Measurements from ENCODE around the gene PCSK6.

The PCSK6 gene

GRCh38 chr15:101499863-101500713 is 10.6 kb upstream of the PCSK6 start:
- DNase-seq (ENCODE audit: low read depth in 1 of 2, low spot score in 1 of 2) = no peak

DNA sequence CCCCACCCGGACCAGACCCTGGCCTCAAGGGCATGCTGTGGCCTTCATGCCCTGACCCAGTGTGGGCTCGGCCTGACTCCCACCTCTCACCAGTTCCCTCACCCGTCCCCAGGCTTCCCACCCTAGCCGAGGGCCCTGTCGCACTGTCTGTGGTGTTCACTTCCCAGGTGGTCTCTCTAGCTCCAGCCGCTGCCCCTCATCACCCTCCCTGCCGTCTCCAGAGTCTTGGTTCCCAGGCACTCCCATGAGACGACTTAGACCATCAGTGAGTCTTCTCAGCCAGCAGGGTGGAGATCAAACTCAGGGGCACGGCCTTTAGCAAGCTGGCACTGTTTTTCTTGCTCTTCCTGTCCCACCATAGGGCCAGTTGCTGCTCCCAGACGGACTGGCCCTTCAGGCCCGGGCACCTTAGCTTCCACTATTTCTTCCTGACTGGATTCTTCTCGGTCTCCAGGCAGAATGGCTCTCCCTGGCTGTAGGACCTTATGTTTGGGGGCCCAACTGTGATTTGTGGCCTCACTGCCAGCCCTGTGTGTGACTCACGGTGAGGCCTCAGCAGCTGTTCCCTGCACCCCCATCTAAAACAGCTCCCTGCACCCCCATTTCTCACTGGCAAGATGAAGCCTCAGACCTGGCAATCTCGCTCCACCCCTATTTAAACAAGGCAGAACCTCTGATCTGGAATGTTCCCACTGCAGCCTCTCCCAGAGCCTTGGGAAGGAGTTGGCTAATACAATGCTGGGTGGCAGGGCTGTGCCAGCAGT is 9.4 kb upstream of the PCSK6 start:
- no peak for DNase-seq (ENCODE audit: low read depth in 1 of 2, low spot score in 1 of 2)

GRCh38 chr15:101498076-101498716 is 8.7 kb upstream of the PCSK6 start:
- DNase-seq (ENCODE audit: low read depth in 1 of 2, low spot score in 1 of 2) = no peak

DNA sequence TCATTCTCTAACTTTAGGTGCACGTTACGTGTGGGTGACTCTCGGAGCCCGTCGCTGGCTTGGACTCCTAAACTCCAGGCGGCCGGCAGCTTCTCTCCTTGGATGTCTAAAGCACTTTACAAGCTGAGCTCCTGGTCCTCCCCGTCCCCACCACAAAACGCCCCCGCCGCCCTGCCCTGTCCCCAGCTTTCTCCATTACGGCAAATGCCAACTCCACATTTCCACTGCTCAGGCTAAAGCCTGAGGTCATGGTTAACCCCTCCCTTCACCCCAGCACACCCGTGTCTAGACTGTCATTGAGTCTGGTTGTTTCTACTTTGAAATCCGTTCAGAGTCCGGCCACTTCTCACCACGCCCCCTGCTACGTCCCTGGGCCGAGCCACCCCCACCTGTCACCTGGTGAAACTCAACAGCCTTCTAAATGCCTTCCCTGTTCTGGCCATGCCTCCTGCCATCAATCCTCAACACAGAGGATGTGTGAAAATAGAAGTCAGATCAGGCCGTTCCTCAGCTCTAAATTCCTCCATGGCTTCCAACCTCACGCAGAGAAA is 8.1 kb upstream of the PCSK6 start:
- DNase-seq (ENCODE audit: low read depth in 1 of 2, low spot score in 1 of 2) = no peak

- no peak for DNase-seq (ENCODE audit: low read depth in 1 of 2, low spot score in 1 of 2)
These were observed 7.5 kb upstream of the PCSK6 start for GRCh38 chr15:101497017-101497416.

DNA sequence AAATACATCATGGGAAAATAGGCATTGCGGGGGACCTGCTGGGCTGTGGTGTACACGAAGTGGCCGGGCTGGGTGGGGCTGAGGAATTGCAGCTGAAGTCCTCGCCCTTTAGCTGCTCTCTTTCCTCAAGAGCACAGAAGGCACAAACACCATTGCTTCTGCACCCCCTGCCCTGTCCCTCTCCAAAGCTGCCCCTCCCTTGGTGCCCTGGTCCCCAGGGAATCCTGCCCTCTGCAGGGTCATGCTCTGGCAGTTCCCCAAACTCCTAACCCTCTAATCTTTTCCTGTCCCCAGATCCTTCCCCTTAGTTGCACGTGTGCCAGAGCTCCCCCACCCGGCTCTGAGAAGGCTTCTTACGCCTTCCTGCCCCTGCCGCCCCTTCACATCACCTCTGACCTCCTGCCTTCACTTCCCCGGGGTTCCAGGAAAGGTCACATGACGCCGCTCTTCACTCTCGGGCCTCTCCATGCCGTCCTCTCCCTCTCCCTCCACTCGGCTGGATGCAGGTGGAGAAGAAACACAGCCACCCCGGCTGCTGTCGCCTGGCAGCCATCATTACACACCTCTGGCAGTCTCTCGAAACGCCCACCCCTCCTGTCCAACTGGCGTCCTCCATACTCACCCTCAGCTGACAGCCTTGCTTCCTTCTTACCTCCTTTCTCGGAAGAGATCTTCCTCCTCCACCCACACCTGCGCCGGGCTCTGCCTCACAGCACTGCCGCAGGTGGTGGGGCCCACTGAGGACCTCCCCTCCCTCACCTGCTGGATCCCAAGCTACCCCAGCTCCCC is 6.9 kb upstream of the PCSK6 start:
- DNase-seq (ENCODE audit: low read depth in 1 of 2, low spot score in 1 of 2) = no peak

DNA sequence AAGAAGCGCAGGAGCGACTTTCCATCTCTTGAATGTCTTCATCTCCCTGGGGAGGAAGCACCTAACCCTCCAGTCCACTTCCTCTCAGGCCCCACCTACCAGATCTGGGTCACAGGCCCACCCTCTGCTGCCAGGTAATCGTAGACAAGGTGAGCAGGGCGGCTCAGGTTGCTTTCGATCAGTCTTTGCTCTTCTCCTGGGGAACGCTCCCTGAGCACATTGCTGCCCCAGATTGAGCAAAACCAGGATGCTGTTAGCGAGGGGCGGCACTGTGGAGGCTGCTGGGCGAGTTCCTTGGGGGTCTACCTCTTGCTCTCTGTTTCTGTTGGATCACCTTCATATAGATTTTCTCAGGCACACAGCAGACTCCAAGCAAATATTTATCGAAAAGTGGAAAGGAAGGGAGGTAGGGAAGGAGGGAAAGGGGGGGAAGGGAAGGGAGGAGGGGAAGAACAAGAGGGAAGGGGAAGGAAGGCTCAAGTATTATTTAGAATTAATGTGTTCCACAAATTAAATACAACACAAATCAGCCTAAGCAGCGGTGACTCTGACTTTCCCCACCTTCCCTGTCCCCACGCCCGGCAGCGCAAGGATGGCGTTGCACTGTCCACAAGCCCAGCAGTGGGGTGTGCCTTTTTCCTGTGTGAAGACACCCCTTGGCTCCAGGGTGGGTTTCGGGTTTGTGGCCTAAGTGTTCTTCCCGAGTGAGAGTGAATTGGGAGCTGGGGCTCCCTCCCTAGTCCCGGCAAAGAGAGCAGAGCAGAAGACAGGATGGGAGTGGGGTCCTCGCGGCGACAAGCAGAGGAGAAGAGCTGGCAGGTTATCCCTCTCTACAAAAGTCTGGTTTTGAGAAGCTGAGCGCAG is 6.1 kb upstream of the PCSK6 start:
- DNase-seq (ENCODE audit: low read depth in 1 of 2, low spot score in 1 of 2) = no peak

GRCh38 chr15:101494251-101494796 is 4.8 kb upstream of the PCSK6 start:
- DNase-seq (ENCODE audit: low read depth in 1 of 2, low spot score in 1 of 2) = no peak

DNA sequence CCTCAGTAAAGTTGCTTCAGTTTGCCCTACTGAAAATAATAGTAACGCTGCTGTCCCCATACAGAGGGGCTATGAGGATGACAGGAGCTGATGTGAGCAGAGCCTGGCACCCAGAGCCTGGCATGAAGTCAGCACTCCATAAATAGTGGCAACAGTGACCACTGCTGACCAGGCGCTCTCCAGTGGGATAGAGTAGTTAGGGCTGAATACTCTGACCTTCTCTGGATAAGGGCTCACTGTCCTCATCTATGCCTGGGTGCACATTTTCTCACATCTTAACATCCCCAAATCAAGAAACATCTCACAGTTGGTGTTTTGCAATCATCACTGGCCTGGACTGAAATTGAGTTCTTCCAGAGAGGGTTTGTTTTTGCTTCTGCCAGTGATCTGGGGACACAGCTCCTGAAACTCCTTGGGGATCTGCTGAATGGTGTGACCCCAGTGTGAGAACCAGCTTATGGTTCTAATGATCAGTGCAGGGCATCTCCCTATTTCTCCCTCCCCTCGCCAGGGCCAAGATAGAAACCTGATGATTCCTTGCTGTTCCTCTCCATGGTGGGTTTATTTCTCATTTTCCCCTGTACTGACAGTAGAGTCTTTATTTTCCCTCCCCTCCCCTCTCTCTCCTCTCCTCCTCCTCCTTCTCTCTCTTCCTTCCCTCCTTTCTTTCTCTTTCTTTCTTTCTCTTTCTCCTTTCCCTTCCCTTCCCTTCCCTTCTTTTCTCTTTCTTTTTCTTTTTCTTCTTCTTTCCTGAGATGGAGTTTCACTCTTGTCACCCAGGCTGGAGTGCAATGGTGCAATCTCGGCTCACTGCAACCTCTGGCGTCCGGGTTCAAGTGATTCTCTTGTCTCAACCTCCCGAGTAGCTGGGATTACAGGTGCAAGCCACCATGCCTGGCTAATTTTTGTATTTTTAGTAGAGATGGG is 3.5 kb upstream of the PCSK6 start:
- DNase-seq (ENCODE audit: low read depth in 1 of 2, low spot score in 1 of 2) = no peak

DNA sequence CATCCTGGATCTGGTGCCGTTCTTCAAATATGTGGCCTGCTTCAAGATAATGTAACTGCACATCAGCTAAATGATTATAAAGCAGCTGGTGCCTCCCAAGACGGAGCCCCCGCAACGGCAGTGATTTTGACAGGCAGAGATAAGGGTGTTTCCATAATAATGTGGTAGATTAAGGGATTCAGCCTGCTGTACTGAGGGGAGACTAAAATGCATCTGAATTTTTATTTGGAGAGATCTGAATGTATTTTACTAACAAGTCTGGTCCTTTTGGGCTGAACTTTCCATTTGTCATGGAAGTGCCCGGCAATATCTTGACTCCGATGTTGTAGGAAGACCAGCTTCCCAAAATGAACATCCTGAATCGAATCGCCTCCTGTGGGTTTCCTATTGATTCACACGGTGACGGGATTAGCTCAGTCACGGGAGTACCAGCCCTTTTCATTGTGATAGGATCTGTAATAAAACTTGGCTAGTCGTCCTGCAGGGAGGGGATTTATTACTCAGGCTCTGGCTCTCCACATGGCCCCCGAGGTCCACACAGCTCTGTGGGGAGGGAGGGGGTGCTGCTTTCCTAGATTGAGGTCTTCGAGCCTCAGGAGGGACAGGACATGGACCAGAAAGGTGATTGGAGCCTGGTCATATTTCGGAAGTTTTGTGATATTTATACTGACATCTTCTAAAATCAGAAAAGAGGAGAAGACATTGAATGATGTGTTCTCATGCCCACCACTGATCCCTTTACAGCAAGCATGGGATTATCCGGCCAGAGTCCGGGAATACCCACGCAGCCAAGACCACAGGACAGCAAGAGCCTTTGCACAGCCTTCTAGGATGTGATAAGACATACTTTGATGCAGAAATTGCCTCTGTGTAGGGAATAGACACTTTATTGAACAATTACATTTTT is 2.5 kb upstream of the PCSK6 start:
- no peak for DNase-seq (ENCODE audit: low read depth in 1 of 2, low spot score in 1 of 2)

DNA sequence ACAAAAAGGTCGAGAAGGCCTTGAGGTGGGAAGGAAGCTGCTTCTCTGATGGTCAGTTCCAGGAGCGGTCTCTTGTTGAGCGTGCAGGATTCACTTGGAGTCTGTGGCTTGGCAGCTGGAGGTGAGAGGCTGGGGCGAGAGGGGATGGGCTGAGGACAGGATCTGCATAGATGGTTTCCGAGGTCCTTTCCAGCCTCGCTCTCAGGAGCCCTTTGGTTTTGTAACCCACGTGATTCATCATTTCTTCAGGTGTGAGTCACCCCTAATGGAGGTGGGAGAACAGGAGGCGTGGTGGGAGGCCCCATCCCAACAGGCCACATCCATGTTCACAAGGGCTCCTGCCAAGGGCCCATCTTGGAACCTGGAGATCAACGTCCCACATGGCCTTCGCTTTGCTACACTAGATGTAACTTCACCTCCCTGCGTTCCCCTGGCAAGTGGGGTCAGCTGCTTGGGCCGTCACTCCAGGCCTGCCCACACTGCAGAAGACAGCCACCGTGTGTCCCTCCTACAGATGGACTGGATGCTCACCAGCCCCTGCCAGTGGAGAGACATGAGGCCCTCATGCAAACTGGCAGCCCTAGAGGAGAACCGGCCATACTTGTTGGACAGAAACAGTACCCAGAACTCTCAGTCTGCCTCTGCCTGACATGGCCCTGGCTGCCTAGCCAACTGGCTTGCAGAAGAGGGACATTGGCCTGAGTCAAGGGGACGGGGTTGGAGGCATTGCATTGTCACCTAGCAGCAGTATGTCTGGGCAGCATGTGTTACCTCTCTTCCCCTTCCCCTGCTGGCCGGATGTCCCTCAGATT is 1.6 kb upstream of the PCSK6 start:
- DNase-seq (ENCODE audit: low read depth in 1 of 2, low spot score in 1 of 2) = no peak

DNA sequence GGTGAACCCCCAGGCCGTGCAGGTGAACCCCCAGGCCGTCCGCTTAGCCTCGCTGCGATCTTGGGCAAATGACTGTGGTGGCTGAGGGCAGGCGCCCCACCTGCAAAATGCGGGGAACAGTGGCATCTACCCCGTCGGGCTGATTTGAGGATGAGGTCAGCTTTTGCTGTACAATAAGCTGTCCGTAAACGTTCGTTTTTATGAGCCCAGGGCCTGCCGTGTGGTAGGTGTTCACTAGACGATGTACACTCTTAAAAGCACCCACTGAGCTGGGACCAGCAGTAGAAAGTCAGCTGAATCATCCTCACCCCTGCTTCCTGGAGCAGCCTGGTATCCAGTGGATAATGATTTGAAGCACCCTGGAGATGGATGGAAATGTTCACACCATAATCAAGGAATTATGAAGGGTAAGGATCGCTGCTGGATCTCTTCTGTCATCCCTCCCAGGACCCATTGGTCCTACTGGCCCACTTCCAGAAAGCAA is 943 bp upstream of the PCSK6 start:
- DNase-seq (ENCODE audit: low read depth in 1 of 2, low spot score in 1 of 2) = no peak

DNA sequence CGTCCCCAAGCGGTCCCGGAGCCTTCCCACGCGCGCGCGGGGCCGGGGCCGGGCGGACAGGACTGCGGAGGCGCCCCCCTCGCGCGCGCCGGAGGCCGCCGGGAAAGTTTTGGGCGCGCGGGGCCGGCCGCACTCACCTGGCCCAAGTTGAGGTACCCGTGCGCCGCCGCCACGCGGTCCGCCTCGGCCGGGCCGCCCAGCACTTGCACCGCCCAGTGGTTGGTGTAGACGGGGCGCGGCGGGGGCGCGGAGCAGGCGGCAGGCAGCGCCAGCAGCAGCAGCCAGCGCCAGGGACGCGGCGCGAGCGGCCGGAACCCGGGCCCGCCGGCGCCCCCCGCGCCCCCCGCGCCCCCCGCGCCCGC is 289 bp downstream of the PCSK6 start:
- DNase-seq (ENCODE audit: low read depth in 1 of 2, low spot score in 1 of 2) = no peak

DNA sequence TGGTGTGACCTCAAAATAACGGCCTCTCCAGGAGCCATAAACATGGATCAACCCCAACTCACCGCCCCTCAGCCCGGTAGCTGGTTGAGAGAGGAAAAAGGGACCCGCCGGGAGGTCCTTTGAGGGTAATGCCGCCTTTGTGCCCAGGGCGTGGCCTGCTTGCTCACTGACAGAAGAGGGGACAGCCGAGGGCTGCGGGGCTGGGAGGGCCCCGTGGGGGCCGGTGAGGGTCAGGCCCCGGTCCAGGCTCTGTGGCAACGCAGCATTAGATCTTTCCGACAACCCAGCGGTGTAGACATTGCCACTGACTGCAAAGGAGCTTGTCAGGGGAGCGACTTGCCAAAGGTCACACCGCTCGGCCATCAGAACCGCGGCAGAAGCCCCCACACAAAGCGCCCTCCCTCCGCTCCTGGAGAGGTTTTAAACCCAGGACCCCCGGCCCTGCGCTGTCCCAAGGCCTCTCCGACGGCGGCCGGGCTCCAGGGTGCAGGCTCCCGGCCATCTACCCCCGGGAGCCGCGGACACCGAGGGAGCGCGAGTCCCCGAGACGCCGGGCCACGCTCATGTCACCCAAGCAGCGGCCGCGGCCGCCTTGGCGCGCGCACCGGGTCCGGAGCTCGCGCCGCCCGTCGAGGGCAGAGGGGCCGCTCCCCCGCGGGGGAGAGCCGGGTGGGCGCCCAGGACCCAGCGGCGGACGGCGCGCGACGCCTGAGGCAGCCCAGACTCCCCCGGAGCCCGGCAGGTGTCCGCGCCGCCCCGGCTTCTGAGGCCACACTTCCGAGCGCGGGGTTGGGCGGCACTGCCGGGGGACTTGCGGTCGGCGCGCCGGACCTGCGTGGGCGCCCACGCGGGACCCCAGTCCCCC is 975 bp downstream of the PCSK6 start:
- no peak for DNase-seq (ENCODE audit: low read depth in 1 of 2, low spot score in 1 of 2)

- no peak for DNase-seq (ENCODE audit: low read depth in 1 of 2, low spot score in 1 of 2)
These were observed 2.6 kb downstream of the PCSK6 start for GRCh38 chr15:101486696-101487459.

All from activated T-helper 1 cell treated with anti-CD3 and anti-CD28 coated beads, Interleukin-2, amount 50 U/mL, for 16 hours (primary cell).